HUES6 (cell line): ENCODE measurements around the gene CATSPERE.
A peak's percentile ranks its signal among the peaks of the same experiment; 100 is the strongest.
"Not testable (repeated sequence)": the region's sequence is repeated elsewhere in the genome, so short reads cannot be mapped to it uniquely, and the experiment has no call there.

Source experiments
- H3K27ac ChIP-seq: 2 replicates; pipeline ENCODE4 v1.7.0; 2013; ENCODE audit warnings: low read depth, mild to moderate bottlenecking, low read length, inconsistent platforms
- H3K27me3 ChIP-seq: 2 replicates; pipeline ENCODE4 v1.6.1; 2013; ENCODE audit warnings: low read length; ENCODE audit not compliant: control insufficient read depth, insufficient read depth
- H3K36me3 ChIP-seq: 2 replicates; pipeline ENCODE4 v1.6.1; 2013; ENCODE audit warnings: low read length; ENCODE audit not compliant: control insufficient read depth, insufficient read depth
- H3K4me1 ChIP-seq: 2 replicates; pipeline ENCODE4 v1.6.1; 2013; ENCODE audit warnings: low read length; ENCODE audit not compliant: control insufficient read depth, insufficient read depth
- H3K4me3 ChIP-seq: 2 replicates; pipeline ENCODE4 v1.5.1; 2013; ENCODE audit warnings: low read depth, low read length
- H3K9ac ChIP-seq: one replicate; pipeline ENCODE4 v1.6.1; 2013; ENCODE audit warnings: mild to moderate bottlenecking, low read length
- H3K9me3 ChIP-seq: 2 replicates; pipeline ENCODE4 v1.6.1; 2013; ENCODE audit warnings: low read depth, low read length; ENCODE audit not compliant: control insufficient read depth, insufficient read depth

CATSPERE gene

DNA sequence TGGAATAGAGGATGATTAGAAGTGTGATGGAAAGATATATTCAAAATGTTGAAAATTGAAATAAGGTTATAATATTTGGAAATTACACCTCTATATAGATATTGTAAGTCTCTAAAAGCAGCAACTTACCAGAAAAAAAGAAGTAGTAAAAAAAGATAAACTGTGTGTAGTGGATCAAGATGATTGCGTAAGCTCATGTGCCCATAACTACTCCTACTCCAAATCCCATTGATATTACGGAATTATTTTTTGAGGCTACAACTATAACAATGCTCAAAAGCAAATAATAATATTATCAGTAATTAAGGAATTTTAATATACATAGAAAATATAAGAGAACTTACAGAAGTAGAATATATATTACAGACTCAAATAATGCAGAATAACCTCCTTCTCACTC lies 33.6 kb downstream of the CATSPERE start:
- no peak overlapping the region for H3K27ac ChIP-seq

GRCh38 chr1:244496186-244496585 lies 35.1 kb downstream of the CATSPERE start:
- Histone ChIP-seq H3K27me3 (no peaks in the 10 kb centered on the region), H3K4me1 (peaks cover 6% of the 10 kb centered on the region; the same call in 1 of the 2 replicates), H3K27ac (peak overlapping the region; percentile 56; the same call in 1 of the 2 replicates), H3K36me3 (no peaks in the 10 kb centered on the region), H3K9me3 (peaks cover 5% of the 10 kb centered on the region; the same call in 1 of the 2 replicates), H3K4me3 (no peak overlapping the region), H3K9ac (no peak overlapping the region)

More for the DNA sequence above, 33.6 kb downstream of the CATSPERE start:
- H3K4me1 ChIP-seq: peaks cover 6% of the 10 kb centered on the region; the same call in 1 of the 2 replicates
- H3K36me3 ChIP-seq: no peaks in the 10 kb centered on the region
- peaks cover under 1% of the 10 kb centered on the region; the same call in 1 of the 2 replicates for H3K9me3 ChIP-seq
- H3K4me3 ChIP-seq: no peak overlapping the region
- no peaks in the 10 kb centered on the region for H3K27me3 ChIP-seq
- no peak overlapping the region for H3K9ac ChIP-seq

DNA sequence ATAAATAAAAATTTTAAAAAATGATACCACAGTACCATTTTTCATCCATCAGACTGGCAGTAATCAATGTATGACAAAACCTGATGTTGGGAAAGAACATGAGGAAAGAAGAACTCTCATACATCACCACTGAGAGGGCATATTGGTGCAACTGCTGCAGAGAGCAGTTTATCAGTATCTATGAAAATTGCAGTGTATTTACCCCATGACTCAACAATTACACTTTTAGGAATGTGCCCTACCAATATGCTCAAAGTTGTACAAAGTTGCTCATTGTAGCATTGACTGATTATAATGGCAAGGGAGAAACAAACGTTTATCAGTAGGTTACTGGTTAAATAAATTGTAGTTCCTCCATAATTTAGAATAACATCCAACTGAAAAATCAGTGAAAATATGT lies 36.7 kb downstream of the CATSPERE start:
- H3K27me3 ChIP-seq: no peaks in the 10 kb centered on the region
- no peak overlapping the region for H3K27ac ChIP-seq
- no peak overlapping the region for H3K9ac ChIP-seq
- H3K9me3 ChIP-seq: peaks cover 5% of the 10 kb centered on the region; the same call in 1 of the 2 replicates
- peaks cover 10% of the 10 kb centered on the region for H3K4me1 ChIP-seq
- H3K4me3 ChIP-seq: no peak overlapping the region
- no peaks in the 10 kb centered on the region for H3K36me3 ChIP-seq

- not testable (repeated sequence) for H3K27me3 ChIP-seq, H3K36me3 ChIP-seq, H3K9ac ChIP-seq, H3K27ac ChIP-seq, H3K9me3 ChIP-seq, H3K4me3 ChIP-seq
- peaks cover 11% of the 10 kb centered on the region for H3K4me1 ChIP-seq
These were observed 38.4 kb downstream of the CATSPERE start for GRCh38 chr1:244499484-244499883.

DNA sequence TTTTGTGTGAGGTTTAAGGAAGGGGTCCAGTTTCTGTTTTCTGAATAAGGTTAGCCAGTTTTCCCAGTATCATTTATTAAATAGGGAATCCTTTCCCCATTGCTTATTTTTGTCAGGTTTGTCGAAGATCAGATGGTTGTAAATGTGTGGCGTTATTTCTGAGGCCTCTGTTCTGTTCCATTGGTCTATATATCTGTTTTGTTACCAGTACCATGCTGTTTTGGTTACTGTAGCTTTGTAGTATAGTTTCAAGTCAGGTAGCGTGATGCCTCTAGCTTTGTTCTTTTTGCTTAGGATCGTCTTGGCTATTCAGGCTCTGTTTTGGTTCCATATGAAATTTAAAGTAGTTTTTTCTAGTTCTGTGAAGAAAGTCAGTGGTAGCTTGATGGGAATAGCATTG lies 39.4 kb downstream of the CATSPERE start:
- H3K9me3 ChIP-seq, H3K27ac ChIP-seq, H3K9ac ChIP-seq, H3K27me3 ChIP-seq, H3K4me3 ChIP-seq, H3K36me3 ChIP-seq: not testable (repeated sequence)
- H3K4me1 ChIP-seq: peaks cover 11% of the 10 kb centered on the region

DNA sequence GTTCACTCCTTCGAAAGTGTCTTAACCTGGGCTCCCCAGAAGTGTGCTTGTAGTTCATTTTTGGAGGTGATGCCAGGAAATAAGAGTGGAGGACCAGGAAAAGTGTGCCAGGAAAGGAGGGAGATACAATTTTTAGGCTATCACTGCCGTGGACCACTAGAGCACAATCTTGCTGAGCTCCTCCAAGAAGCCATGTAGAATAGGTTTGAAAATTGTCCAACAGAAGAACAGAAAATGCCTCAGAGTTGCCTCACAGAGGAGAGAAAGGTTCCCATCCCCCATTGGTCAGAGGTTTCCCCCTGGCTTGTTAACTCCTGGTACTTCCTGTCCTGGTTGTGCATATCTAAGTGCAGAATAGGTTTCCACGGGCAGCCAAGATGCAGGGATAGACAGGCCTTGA lies 41.6 kb downstream of the CATSPERE start:
- Histone ChIP-seq H3K9me3 (peaks cover 5% of the 10 kb centered on the region; the same call in 1 of the 2 replicates), H3K36me3 (no peaks in the 10 kb centered on the region), H3K27ac (no peak overlapping the region), H3K4me1 (peaks cover 5% of the 10 kb centered on the region), H3K27me3 (no peaks in the 10 kb centered on the region), H3K9ac (no peak overlapping the region), H3K4me3 (no peak overlapping the region)

GRCh38 chr1:244513493-244513892 lies 52.4 kb downstream of the CATSPERE start:
- Histone ChIP-seq H3K9ac (no peak overlapping the region), H3K9me3 (no peaks in the 10 kb centered on the region), H3K27me3 (no peaks in the 10 kb centered on the region), H3K4me3 (no peak overlapping the region), H3K36me3 (no peaks in the 10 kb centered on the region), H3K4me1 (no peaks in the 10 kb centered on the region), H3K27ac (no peak overlapping the region)

DNA sequence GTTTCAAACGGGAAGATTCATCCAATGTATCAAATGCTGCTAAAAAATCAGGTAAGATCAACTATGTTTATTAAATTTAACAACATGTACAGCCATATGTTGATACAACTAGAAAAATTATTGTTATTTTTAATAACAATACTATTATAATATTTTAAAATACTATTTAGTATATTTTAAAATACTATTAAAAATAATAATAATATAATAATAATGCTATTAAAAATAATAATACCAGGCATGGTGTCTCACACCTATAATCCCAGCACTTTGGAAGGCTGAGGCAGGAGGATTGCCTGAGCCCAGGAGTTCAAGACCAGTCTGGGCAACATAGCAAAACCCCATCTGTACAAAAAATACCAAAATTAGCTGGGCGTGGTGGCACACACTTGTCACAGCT lies 54.6 kb downstream of the CATSPERE start:
- Histone ChIP-seq H3K36me3 (no peaks in the 10 kb centered on the region), H3K4me3 (no peak overlapping the region), H3K27ac (no peak overlapping the region), H3K27me3 (no peaks in the 10 kb centered on the region), H3K4me1 (no peaks in the 10 kb centered on the region), H3K9ac (no peak overlapping the region), H3K9me3 (no peaks in the 10 kb centered on the region)

- no peak overlapping the region for H3K4me3 ChIP-seq
- no peaks in the 10 kb centered on the region for H3K27me3 ChIP-seq
- no peaks in the 10 kb centered on the region for H3K36me3 ChIP-seq
- no peaks in the 10 kb centered on the region for H3K4me1 ChIP-seq
- H3K9ac ChIP-seq: no peak overlapping the region
- H3K27ac ChIP-seq: no peak overlapping the region
- no peaks in the 10 kb centered on the region for H3K9me3 ChIP-seq
These were observed 75.2 kb downstream of the CATSPERE start for GRCh38 chr1:244536316-244536715.

DNA sequence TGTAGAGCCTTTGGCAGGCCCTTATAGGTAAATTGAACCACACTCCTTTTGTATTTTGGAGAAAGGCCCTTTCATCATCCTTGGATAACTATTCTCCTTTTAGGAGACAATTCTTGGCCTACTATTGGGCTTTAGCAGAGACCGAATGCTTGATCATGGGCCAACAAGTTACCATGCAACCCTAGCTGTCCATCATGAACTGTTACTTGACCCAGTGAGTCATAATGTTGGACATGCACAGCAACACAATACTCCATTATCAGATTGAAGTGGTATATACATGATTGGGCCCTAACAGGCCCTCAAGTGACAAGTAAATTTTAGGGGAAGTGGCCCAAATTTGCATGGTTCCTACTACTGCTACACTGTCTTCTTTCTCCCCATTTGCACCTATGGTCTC lies 84.4 kb downstream of the CATSPERE start:
- Histone ChIP-seq H3K27me3 (no peaks in the 10 kb centered on the region), H3K9ac (no peak overlapping the region), H3K4me1 (no peaks in the 10 kb centered on the region), H3K9me3 (no peaks in the 10 kb centered on the region), H3K27ac (no peak overlapping the region), H3K36me3 (no peaks in the 10 kb centered on the region), H3K4me3 (no peak overlapping the region)

DNA sequence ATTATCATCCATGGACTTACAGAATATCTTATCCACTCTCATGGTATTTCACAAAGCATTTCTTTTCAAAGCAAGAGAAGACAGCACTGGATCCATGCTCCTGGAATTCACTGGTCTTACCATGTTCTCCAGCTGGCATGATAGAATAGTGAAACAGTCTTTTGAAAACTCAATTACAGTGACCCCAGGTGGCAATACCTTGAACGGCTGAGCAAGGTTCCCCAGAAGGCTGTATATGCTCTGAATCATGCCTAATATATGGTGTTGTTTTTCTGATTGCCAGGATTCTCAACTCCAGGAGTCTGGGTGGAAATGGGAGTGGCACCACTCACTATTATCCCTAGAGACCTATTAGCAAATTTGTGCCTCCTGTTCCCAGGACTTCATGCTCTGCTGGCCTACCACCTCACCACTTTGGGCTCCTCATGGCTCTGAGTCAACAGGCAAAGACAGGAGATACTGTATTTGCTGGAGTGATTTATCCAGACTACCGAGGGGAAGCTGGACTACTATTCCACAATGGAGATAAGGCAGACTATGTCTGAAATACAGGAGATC lies 87.6 kb downstream of the CATSPERE start:
- H3K4me3 ChIP-seq: no peak overlapping the region
- H3K9me3 ChIP-seq: 0 out of 2 replicates have a peak, but pooled peaks cover under 1% of the 10 kb centered on the region
- H3K27ac ChIP-seq: no peak overlapping the region
- H3K4me1 ChIP-seq: no peaks in the 10 kb centered on the region
- H3K9ac ChIP-seq: no peak overlapping the region
- H3K36me3 ChIP-seq: no peaks in the 10 kb centered on the region
- no peaks in the 10 kb centered on the region for H3K27me3 ChIP-seq
